HG02970 (cell line): Measurements from ENCODE around the gene IL17F.
A peak's percentile ranks its signal among the peaks of the same experiment; 100 is the strongest.

Experiments
- ATAC-seq: cut with Tn5 transposase; IDR thresholded peaks from one replicate; pipeline ENCODE4 v1.9.1; 2021; ENCODE audit warnings: mild to moderate bottlenecking, moderate library complexity, moderate number of reproducible peaks; ENCODE audit not compliant: unreplicated experiment, low FRiP score

Gene IL17F

DNA sequence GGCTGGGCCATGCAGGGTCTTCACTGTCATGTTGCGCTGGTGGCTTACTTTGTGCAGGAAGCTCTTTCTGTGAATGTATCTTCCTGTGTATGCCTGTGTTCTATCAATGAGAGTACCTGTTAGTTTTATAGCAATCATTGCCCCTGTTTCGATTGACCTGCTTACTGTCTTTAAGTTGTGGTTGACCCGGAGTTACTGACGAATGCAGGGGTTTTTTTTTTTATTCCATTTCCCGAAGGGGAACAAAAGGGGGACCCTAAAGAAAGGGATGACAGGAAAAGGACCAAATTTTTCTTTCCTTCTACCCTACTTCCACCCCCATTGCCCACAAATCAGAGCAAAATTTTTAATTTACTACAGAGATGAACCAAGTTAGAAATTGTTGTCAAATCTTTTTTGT, at the start of gene IL17F:
TSS of gene IL17F (minus strand) at position 101 of the 400 bp plus-strand sequence. CDS start at position 30, 71 bp downstream.
- no peak for ATAC-seq

DNA sequence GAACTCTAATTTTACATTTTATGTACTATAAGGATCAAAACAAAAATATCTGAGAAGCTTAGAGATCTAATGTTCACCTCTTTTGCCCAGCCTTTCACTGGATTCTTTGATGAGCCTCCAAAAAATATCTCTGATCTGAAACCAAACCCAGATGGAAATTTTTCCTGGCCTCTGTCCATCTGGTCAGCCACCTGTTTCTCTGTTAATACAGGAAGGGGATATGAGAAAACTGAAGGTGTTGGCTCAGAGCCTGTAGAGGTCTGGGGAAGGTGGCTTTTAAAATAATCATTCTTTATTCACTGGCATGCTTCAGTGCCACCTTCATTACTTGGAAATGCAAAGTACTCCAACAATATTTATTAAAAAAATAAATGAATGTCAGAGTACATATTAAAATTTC, 48.8 kb upstream of the IL17F start:
- no peak for ATAC-seq

DNA sequence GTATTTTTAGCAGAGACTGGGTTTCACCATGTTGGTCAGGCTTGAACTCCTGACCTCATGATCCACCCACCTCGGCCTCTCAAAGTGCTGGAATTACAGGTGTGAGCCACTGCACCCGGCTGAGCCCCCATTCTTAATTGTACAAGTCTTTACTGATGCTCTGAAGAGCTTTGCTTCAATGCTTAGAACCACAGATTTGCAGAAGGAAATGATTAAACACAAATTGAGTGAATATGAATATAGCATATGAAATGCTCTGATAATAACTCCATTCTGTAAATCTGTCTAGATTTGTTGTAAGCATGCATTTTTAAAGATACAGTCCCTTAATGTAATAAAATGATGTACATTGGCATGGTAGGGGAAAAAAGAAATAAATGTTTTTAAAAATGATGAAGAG, 44.5 kb upstream of the IL17F start:
- no peak for ATAC-seq

DNA sequence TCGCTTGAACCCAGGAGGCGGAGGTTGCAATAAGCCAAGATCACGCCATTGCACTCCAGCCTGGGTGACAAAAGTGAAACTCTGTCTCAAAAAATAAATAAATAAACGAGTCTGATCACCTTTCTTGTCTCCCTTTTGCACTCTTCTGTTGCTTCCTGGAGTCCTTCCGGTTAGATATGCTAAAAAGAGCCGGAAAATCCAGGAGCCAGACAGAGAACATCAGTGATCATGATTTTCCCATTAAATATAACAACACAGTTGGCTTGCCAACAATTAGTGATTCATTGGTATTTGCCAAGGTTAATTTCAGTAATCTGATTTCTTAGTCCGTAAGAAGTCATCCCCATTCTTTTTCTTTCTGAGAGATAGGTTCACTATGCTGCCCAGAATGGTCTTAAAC, 43.9 kb upstream of the IL17F start:
- ATAC-seq = no peak

DNA sequence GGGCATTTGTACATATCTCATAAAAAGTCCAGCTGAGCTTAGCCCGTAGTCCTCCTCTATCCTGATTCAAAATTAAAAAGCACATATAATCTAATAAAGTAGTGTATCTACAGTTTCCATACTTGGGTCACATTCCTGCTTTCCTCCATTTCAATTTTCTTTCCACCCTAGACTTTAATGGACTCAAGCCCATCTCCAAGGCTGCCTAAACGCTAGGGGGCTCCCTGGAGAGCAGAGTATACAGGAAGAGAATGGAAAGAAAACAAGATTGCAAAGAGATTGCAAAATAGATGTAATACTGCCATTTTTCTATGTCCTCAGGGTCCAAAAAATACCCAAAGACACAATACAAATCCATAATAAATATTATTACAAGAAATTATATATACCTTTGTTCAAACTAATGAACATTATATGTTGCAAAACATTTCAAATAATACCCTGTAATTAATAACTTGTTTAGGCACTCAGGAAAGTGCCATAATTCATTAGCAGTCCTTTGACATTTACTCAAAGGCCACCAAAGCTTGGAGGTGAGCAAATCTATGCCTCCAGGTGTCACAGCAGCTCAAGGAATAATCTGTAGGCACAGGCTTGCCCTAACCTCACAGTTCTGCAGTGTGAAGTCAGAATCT, 42.6 kb upstream of the IL17F start:
- ATAC-seq = no peak

DNA sequence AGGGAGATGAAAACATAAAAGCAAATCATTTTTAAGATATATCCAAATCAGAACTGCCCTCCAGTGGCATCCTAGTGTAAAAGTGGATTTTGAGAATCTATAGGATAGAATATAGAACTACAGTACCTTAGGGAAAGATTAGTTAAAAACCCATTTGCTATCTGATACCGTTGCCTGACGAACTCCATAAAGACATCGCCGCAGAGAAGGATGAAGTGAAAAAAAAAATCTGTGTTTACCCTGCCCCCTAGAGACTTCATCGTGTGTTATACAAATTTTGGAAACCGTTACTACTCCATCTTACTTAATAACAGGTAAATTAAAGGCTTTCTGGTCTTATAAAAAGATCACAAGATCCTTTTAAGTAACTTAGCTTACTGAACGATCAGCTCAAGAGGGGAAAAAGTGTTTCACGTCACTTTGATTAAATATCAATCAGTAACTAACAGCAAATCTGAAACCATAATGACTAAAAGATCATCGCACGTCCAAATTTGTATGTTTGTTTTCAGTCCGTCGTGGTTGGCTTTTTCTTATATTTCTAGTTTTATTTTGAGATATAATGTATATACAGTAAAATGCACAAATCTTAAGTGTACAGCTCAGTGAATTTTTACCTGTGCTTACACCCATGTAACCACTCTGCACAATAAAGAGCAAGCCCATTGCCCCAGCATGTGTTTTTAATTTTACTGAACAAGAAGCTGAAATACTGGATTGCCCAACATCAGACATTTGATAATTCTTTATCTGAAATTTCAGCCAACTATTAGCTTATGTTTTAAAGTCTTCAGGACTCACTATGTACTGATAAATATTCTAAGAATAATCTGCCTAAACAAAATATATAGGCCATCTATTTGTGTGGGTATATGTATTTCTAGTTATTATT, 41.1 kb upstream of the IL17F start:
- ATAC-seq = no peak

DNA sequence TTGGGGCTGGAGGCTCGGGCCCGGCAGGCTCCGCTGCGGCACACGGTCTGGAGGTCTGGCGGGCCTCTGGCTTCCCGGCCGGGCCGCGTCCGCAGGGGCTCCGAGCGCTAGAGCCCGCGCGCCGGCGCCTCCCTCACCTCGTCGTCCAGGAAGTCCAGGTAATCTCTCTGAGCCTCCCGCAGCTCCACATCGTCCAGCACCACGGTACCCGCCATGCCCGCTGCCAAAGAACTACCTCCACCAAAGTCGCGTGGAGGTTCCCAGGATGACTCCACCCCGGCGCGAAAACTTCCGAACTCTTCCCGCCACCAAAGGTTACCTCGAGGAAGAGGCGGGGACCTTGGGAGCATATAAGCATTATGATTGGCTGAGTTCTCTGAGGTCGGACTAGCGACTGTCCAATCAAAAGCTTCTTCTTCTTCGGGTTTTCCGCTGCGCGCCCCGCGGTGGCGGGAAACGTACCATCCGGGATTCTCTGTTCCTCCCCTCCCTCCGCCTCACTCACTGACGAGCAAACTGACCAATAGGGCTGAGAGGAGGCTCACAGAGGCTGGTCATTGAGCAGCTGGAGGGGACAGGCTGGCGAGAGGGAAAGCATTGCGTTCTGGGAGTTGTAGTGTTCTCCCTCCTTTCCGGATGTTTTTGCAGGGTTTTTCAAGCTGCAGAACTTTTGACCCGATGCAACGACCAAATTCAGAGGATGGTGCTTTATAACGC, 40.3 kb upstream of the IL17F start, which contains the start of gene MCM3:
TSS of gene MCM3 (minus strand) at position 283 of the 717 bp plus-strand sequence. CDS start at position 215, 68 bp downstream.
- peak; percentile 96 for ATAC-seq

DNA sequence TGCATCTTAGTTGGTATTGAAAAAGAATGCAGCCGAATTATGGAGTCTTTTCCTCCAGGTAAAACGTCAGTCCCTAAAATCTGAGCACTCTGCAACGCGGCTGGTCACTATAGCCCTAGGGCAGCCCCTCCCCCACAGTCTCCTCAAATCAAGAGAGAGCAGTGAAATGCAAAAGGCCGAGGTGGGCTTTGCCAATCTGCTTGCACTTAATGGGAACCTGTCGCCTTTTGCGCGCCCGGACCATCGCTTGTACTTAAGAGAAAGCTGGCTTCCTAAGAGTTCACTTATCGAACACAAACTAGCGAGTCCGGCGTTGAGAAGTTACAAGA, 39.8 kb upstream of the IL17F start:
- ATAC-seq = no peak

DNA sequence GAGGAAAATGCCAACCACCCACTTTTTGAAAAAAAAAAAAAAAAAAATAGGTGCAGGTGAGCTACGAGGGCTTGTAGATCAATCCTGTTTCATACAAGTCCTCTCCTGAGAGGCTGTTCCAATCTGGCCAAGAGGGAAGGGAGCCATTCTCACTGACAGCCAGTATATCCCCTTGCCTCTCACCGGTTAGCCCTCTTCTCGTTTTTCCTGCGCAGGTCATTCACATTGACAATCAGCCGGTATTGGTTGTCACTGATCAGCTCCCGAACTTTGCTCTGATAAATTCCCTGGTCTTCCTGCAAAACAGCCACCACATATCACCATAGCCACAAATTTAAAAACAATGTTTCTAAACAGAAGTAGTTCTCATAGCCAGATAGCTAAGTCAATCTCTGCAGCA, 38.8 kb upstream of the IL17F start:
- no peak for ATAC-seq

DNA sequence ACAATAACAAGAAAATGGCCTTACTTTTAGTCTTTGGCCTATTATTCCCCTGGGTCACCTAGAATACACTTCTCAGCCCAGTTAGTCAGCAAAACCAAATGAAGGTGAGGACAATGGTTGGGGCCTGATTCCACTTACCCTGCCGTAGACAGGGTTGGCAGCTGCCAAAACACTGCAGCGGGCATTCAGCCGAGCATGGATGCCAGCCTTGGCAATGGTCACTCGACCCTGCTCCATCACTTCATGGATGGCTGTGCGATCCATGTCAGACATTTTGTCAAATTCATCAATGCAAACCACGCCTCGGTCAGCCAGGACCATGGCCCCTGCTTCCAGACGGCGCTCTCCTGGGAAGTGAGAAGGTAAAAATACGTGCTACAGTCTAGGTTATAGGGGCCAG, 31.8 kb upstream of the IL17F start:
- no peak for ATAC-seq

DNA sequence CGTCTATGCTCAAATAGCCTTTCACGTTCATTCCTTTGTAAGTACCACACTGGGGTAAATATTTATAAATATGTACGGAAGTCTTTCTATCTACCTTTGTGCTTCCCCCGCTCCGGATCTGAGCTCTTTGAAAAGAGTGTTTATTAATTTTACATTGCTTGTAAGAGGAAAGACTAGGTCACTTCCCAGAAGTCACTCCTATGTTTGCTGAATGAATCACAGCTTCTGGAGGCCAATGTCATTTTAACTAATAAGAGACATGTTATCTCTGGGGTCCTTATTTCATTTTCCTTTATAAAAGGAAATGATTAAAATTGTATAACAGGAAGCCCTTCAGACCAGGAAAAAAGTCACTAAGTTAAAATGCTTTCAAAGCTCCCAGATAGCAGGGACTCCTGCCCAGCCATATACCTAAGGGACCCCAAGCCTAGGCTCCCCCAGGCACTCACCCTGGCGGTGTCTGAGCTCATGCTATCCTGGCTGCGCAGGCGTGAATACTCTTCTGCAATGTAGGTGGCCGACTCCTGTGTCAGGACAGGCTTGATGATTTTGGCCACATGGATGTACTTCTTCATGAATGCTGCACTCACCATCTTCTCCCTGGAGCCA, 27.7 kb upstream of the IL17F start:
- ATAC-seq = no peak

DNA sequence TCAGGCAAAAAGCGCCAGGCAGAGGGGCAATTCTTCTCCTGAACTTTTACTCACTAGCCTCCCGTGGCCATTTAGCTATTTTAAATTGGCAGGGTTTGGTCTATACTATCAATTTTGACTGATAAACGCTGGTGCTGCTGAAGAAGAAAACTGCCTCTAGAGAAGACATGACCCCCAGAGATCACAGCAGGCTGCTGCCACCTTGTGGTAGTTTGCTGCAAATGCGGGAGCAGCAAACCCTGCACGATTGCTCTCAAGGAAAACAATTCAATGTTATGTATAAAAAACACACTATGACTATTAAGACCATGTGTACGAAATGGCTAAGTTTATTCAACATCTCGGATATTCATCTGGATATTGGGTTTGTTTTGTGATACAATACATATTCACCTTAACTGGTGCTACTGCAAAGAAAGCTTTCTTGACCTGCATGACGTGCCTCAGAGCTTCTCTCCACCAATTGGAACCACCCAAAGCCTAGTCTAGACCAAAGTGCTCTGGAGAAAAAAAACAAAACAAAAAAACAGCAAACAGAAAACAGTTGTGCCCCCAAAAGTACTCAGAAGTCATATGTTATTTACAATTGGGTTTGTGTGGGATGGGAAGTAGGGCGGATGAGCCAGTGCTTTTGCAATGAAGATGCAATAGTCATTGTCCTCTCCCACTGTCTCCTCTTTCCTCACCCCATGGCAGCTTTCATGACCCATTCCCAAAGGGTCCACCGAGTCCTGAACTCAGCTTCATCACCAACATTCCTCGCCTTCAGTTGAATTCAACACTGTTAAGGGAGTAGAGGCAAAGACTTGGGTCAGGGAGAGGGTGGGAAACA, 19.6 kb upstream of the IL17F start:
- ATAC-seq = no peak

DNA sequence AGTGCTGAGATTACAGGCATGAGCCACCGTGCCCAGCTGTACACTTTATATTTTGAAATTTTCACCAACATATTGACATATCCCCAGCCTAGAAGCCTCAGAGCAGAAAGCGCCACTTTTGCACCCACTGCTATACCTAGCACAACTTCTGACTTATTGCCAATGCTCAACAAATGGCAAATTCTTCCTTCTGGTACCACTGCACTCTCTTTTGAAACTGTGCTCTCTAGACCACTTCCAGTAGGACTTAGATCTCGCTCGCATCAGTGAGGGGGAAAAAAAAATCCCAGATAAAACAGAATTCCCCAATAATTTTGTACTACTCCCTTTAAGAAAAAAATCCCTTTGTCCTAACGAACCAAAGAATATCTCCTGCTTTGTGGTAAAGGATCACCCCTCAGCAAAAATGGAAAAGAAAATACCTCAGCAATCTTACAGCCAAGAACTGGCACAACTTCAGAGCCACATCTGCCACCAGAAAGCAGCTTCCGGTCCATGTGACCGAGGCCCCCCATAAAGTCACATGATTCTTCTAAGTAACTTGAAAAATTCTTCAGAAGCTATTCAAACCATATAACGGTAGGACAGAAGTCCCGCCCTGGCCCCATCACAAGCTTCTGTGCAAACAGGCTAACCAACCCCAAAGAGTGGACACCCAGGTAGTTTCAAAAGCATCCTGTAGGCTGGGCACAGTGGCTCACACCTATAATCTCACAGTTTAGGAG, 18.5 kb upstream of the IL17F start:
- ATAC-seq = no peak

DNA sequence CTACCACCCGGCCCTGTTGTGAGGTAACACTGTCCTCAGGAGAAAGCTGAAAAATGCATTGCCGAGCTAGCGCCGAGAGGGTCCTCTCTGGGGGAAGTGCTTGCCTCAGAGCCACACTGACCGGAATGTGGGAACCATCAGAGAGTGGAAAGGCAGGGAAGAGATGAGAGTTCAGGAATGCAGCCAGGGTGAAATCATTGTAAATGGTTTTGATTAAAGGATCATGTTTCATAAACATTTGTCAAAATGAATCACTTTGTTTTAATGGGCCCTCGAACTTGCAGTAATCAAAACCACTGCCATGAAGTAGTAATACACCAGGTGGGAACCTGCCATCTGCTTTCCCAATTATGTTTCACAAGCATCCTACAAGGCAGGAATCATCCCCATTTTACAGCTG, 16.9 kb upstream of the IL17F start:
- no peak for ATAC-seq

DNA sequence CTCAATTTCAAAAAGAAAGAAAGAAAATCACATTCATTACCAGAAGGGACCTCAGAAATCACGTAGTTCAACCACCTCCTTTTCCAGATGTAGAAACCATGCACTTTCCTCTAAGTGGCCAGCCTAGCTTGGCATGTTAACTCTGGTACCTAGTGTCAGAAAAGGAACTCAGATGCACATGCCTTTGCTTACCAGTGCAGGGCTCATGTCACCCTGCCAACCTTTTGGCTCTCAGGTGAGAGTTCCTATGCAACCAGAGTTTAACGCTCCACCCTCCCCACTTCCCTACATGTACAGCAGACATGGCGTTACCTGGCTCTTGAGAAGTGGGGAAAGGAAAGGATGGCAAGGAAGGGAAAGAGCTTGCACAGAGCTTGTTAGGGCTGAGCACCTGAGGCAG, 16.3 kb upstream of the IL17F start:
- ATAC-seq = no peak

DNA sequence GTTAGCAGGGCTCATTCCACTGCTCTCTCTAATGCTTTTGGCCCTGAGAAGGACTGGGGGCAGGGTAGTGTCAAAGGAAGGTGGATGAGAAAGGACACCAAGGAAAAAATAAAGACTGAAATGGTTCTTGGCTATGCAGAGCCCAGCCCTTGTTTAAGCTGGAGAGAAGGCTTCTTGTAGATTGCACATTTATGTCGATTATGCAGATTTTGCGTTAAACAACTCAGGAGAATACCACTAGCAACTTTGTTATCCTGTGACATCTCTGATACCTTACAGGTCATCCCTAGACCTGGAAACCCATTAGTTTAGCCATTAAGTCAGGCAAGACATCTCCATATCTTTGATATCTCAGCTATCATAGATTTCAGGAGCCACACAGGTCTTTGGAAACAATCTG, 11.1 kb upstream of the IL17F start:
- ATAC-seq = no peak

DNA sequence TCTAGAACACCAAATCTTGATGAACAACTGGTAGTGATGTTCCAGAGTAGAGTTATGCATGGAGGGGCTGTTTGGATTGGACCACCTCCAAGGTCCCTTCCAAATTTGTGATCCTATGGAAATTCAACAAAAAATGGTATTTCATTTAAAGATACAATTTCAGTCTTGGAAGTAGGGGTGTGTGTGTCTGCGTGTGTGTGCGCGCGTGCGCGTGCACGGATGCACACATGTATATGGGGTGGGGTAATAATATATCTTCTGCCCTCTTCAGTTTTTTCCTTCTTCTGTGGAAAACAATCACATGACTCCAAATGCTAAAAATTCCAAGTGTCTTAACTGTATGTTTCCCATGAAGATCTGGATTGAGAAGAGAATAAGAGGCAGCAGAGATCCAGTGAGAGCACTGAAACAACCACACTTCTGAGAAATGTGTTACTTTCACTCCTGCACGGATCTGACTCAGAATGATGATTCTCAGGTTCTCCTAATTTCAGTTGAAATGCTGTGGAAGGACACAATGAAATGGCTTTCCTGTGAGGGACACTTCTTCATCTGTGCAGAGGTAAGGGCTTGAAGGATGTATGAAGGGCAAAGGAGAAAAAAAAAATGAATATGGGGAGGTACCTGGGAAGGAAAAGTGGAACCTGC, 10.6 kb upstream of the IL17F start:
- ATAC-seq = no peak

DNA sequence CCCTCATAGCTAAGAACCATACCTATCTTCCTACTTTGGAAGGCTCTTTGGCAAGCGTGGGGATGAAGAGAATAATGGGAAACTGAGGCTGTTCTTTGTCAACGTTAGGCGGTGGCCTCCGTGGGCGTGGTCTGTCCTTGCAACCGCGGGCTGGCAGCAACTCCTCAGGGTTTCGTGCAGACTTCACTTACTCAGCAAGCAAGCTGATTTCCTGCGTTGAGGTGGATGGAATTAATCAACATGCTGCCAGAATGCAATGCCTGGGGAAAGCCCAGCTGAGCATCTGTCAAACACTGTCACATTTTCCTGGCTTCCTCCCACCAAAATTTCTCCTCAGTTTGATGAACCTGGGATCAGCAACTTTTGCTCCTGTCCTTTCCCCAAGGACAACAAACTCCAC, 9.2 kb upstream of the IL17F start:
- no peak for ATAC-seq

DNA sequence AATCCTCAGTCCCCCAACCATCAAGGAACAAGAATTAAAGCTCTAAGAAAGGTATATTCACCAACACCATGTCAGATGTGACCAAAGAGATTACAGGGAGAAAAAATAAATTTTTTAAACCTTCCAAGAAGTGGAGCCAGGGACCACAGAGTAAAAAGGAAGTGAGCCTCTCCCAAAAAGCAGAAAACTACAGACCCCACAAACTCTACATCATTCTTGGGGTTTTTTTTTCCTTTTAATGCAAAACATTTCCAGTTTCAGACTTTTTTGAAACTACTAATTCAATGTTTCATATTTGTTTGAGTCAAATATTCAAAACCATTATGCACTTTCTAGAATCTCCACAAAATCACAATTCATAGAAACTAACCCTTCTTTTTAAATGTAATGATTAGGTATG, 6.8 kb upstream of the IL17F start:
- no peak for ATAC-seq
